ENCODE measurements around the gene RPL9. TPM values are rescaled to one million over a fixed set of nuclear protein-coding genes. Genes with fewer than 3 reads are reported as not detected.
A peak's percentile ranks its signal among the peaks of the same experiment; 100 is the strongest.

Gene RPL9
- total RNA-seq, 6 experiments from 2014 or later = 1,332 to 1,543 (median 1,424) TPM

- no peak for DNase-seq
- Mint-ChIP-seq H3K27me3 (ENCODE audit: insufficient read depth) (peaks cover 2% of the 10 kb centered on the region; the same call in 1 of the 2 replicates), H3K36me3 (ENCODE audit: low read depth) (peaks cover 76% of the 10 kb centered on the region), H3K27ac (peak overlapping the region; percentile 12; the same call in 1 of the 2 replicates), H3K4me3 (no peak overlapping the region), H3K9me3 (no peaks in the 10 kb centered on the region), H3K4me1 (ENCODE audit: low read depth) (peaks cover 50% of the 10 kb centered on the region)
- no peak for TF ChIP-seq CTCF (IDR thresholded peaks at IDR 0.05)
Observed at GRCh38 chr4:39452860-39453587, 5.7 kb downstream of the RPL9 start.

DNA sequence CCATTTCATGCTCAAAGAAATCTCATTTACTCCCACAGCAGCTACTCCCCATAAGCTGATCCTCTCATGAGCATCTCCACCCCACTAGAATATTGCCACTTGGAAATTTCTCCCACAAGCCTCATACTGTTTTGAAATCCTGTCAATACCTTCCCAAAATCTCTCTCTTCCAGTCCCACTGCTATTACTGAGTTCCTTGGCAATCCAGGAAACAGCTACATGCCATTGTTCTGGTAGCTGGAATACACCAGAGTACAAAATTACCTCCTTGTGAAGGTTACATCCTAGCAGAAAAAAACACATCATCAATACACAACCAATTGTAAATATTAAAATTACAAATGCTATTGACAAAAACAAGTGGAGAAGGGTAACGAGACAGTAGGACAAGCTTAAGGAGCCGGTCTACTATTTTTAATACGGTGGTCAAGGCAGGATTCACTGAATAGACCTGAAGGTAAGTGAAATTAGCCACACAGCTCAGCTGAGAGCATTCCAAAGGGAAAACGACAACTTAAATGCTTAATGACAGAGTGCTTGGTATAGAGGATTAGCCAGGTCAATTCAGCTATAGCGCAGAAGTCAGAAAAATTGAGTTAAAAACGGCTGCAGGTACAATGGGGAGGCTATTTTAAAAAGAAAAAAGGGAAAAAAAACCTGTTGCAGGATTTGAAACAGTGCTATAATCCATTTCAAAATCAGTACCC is 6.4 kb downstream of the RPL9 start:
- no peak for TF ChIP-seq CTCF (IDR thresholded peaks at IDR 0.05)
- no peak for DNase-seq
- H3K27me3 Mint-ChIP-seq (ENCODE audit: insufficient read depth) = peaks cover 2% of the 10 kb centered on the region
- H3K4me3 Mint-ChIP-seq = no peak overlapping the region
- no peaks in the 10 kb centered on the region for H3K9me3 Mint-ChIP-seq
- peak overlapping the region; percentile 73; the same call in 1 of the 2 replicates for H3K27ac Mint-ChIP-seq
- peaks cover 48% of the 10 kb centered on the region for H3K4me1 Mint-ChIP-seq (ENCODE audit: low read depth)
- H3K36me3 Mint-ChIP-seq (ENCODE audit: low read depth) = peaks cover 73% of the 10 kb centered on the region

GRCh38 chr4:39451423-39452023 is 7.2 kb downstream of the RPL9 start:
- Mint-ChIP-seq H3K4me1 (ENCODE audit: low read depth) (peaks cover 40% of the 10 kb centered on the region), H3K27ac (peak overlapping the region; percentile 73; the same call in 1 of the 2 replicates), H3K4me3 (no peak overlapping the region), H3K36me3 (ENCODE audit: low read depth) (peaks cover 65% of the 10 kb centered on the region), H3K9me3 (no peaks in the 10 kb centered on the region), H3K27me3 (ENCODE audit: insufficient read depth) (peaks cover 2% of the 10 kb centered on the region)
- DNase-seq = no peak
- TF ChIP-seq CTCF (IDR thresholded peaks at IDR 0.05) = no peak

GRCh38 chr4:39450618-39451017 is 8.1 kb downstream of the RPL9 start:
- Mint-ChIP-seq H3K4me1 (ENCODE audit: low read depth) (peaks cover 31% of the 10 kb centered on the region), H3K36me3 (ENCODE audit: low read depth) (peaks cover 59% of the 10 kb centered on the region), H3K27ac (peak overlapping the region; percentile 73), H3K9me3 (no peaks in the 10 kb centered on the region), H3K4me3 (no peak overlapping the region), H3K27me3 (ENCODE audit: insufficient read depth) (peaks cover 2% of the 10 kb centered on the region)
- no peak for TF ChIP-seq CTCF (IDR thresholded peaks at IDR 0.05)
- DNase-seq = no peak

DNA sequence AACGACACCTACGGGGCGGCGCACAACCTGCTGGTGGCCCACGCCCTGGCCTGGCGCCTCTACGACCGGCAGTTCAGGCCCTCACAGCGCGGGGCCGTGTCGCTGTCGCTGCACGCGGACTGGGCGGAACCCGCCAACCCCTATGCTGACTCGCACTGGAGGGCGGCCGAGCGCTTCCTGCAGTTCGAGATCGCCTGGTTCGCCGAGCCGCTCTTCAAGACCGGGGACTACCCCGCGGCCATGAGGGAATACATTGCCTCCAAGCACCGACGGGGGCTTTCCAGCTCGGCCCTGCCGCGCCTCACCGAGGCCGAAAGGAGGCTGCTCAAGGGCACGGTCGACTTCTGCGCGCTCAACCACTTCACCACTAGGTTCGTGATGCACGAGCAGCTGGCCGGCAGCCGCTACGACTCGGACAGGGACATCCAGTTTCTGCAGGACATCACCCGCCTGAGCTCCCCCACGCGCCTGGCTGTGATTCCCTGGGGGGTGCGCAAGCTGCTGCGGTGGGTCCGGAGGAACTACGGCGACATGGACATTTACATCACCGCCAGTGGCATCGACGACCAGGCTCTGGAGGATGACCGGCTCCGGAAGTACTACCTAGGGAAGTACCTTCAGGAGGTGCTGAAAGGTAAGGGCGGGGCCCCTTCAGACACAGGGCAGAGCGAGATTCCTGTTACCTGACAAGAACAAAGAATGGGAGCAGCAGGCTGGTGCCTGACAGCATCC is 11.7 kb downstream of the RPL9 start:
- peaks cover 7% of the 10 kb centered on the region for H3K4me1 Mint-ChIP-seq (ENCODE audit: low read depth)
- no peak overlapping the region for H3K27ac Mint-ChIP-seq
- H3K36me3 Mint-ChIP-seq (ENCODE audit: low read depth) = peaks cover 27% of the 10 kb centered on the region
- no peak; the same call in 1 of the 2 replicates for TF ChIP-seq CTCF (IDR thresholded peaks at IDR 0.05)
- no peaks in the 10 kb centered on the region for H3K9me3 Mint-ChIP-seq
- no peak overlapping the region for H3K4me3 Mint-ChIP-seq
- DNase-seq = no peak
- H3K27me3 Mint-ChIP-seq (ENCODE audit: insufficient read depth) = peaks cover 2% of the 10 kb centered on the region

All from HFFc6 (cell line).